Endodermal cell (in vitro differentiated cells): ENCODE data around the gene DESI2. TPM values are rescaled to one million over a fixed set of nuclear protein-coding genes. Genes with fewer than 3 reads are reported as not detected.

ENCODE experiments used
- DNase-seq: peaks from one replicate; pipeline ENCODE4 v3.0.0-alpha.2; 2017
- H3K27ac ChIP-seq: 2 replicates; pipeline ENCODE4 v1.5.1; 2013; ENCODE audit warnings: mild to moderate bottlenecking, low read depth, low read length, moderate library complexity
- H3K27me3 ChIP-seq: 2 replicates; pipeline ENCODE4 v1.6.1; 2013; ENCODE audit warnings: mild to moderate bottlenecking, low read length, moderate library complexity; ENCODE audit not compliant: insufficient read depth, control insufficient read depth, poor library complexity, severe bottlenecking
- H3K36me3 ChIP-seq: 2 replicates; pipeline ENCODE4 v1.7.0; 2013; ENCODE audit warnings: mild to moderate bottlenecking, low read length, moderate library complexity; ENCODE audit not compliant: control insufficient read depth, insufficient read depth
- H3K4me1 ChIP-seq: one replicate; pipeline ENCODE4 v1.7.0; 2013; ENCODE audit warnings: low read length; ENCODE audit not compliant: control insufficient read depth, insufficient read depth
- H3K4me3 ChIP-seq: 2 replicates; pipeline ENCODE4 v1.5.1; 2013; ENCODE audit warnings: mild to moderate bottlenecking, low read length, moderate library complexity
- H3K9ac ChIP-seq: 2 replicates; pipeline ENCODE4 v1.6.1; 2013; ENCODE audit warnings: mild to moderate bottlenecking, low read length, moderate library complexity; ENCODE audit not compliant: poor library complexity, severe bottlenecking; ENCODE audit errors: extremely low read depth
- H3K9me3 ChIP-seq: 2 replicates; pipeline ENCODE4 v1.6.1; 2013; ENCODE audit warnings: mild to moderate bottlenecking, low read length, moderate library complexity; ENCODE audit not compliant: control insufficient read depth
- H3K27ac Mint-ChIP-seq: 2 replicates; pipeline ENCODE4 v1.8.0; 2020; ENCODE audit warnings: mixed read lengths
- H3K27me3 Mint-ChIP-seq: 2 replicates; pipeline ENCODE4 v1.8.0; 2021; ENCODE audit warnings: mild to moderate bottlenecking, mixed read lengths; ENCODE audit not compliant: insufficient read depth
- H3K36me3 Mint-ChIP-seq: 2 replicates; pipeline ENCODE4 v1.8.0; 2020; ENCODE audit warnings: low read depth, mixed read lengths
- H3K4me1 Mint-ChIP-seq: 2 replicates; pipeline ENCODE4 v1.8.0; 2020; ENCODE audit warnings: mixed read lengths
- H3K4me3 Mint-ChIP-seq: 2 replicates; pipeline ENCODE4 v1.8.0; 2020; ENCODE audit warnings: mild to moderate bottlenecking, moderate library complexity, mixed read lengths
- H3K9me3 Mint-ChIP-seq: 2 replicates; pipeline ENCODE4 v1.8.0; 2020; ENCODE audit warnings: mild to moderate bottlenecking, mixed read lengths
- WGBS, 2 experiments: methylation state at CpG; one replicate each; pipeline versions ENCODE4 v1.1.5 to v1.1.7; 2013; ENCODE audit warnings: missing lambda C conversion rate in 2 of 2, mixed read lengths in 1 of 2; ENCODE audit not compliant: insufficient coverage in 1 of 2, insufficient read length in 1 of 2; 5-methylcytosine and 5-hydroxymethylcytosine counted together
- total RNA-seq, 2 donors: library from RNA; stranded (reverse); fragmentation: NEBNext Ultra II Directional in 1 of 2; extraction: Animal tissue kit (Norgen Biotek cat#: 25700) in 1 of 2; gene quantifications; 2 replicates in 1 of 2; 3 replicates in 1 of 2; pipeline ENCODE4 v1.2.1, GENCODE V29; 2021
- TF ChIP-seq, protein P1 (sequence below): fragments of 200-600 bp; sonication (generic); conservative IDR thresholded peaks from 2 replicates; pipeline ENCODE4 v1.5.0; 2021; ENCODE audit warnings: antibody characterized with exemption, mild to moderate bottlenecking

DESI2 gene
- total RNA-seq, 2 donors from 2014 or later = 50.0 to 50.2 TPM

DNA sequence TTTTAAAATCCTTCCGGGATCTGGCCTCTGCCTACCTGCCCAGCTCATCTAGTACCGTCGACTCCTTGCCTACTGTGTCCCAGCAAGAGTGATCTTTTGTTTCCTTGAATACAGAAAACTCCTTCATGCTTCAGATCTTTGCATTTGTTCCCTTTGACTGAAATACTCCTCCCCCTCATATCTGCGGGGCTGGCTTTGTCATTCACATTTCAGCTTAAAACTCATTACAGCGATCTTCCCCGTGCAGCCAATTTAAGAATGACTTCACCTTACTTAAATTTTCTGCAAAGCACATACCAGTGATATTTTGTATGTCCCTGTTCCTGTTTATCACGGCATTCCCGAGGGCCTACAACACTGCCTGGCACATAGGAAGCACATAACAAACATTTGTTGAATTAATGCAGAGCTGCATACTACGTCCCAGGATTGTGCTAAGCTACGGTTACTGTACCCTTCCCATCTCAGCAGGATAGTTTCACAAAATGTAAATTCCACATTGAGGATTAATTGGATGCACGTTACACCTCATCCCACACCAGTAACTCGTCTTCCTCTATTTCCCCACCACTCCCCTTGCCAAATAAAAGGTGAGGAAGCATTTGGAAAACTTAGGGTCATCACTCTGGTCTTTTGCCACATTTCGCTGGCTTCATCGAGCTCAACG is 837 bp upstream of the DESI2 start:
- H3K4me1 Mint-ChIP-seq = peaks cover 15% of the 10 kb centered on the region
- no peak overlapping the region for H3K9ac ChIP-seq
- H3K9me3 Mint-ChIP-seq = peaks cover 2% of the 10 kb centered on the region
- H3K27ac ChIP-seq = no peak overlapping the region
- no peak for DNase-seq
- H3K36me3 ChIP-seq = peaks cover 3% of the 10 kb centered on the region
- H3K36me3 Mint-ChIP-seq = peaks cover 6% of the 10 kb centered on the region
- peaks cover 3% of the 10 kb centered on the region for H3K9me3 ChIP-seq
- TF ChIP-seq, protein P1, sequence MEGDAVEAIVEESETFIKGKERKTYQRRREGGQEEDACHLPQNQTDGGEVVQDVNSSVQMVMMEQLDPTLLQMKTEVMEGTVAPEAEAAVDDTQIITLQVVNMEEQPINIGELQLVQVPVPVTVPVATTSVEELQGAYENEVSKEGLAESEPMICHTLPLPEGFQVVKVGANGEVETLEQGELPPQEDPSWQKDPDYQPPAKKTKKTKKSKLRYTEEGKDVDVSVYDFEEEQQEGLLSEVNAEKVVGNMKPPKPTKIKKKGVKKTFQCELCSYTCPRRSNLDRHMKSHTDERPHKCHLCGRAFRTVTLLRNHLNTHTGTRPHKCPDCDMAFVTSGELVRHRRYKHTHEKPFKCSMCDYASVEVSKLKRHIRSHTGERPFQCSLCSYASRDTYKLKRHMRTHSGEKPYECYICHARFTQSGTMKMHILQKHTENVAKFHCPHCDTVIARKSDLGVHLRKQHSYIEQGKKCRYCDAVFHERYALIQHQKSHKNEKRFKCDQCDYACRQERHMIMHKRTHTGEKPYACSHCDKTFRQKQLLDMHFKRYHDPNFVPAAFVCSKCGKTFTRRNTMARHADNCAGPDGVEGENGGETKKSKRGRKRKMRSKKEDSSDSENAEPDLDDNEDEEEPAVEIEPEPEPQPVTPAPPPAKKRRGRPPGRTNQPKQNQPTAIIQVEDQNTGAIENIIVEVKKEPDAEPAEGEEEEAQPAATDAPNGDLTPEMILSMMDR = no peak
- no peaks in the 10 kb centered on the region for H3K27me3 Mint-ChIP-seq
- 42 to 46% methylated on average over 13 to 15 of the region's 15 CpGs for WGBS, 2 experiments
- H3K27ac Mint-ChIP-seq = peak overlapping the region; percentile 88
- no peak overlapping the region for H3K4me3 Mint-ChIP-seq
- H3K27me3 ChIP-seq = no peaks in the 10 kb centered on the region
- H3K4me3 ChIP-seq = peak overlapping the region; percentile 82
- peaks cover 5% of the 10 kb centered on the region for H3K4me1 ChIP-seq

DNA sequence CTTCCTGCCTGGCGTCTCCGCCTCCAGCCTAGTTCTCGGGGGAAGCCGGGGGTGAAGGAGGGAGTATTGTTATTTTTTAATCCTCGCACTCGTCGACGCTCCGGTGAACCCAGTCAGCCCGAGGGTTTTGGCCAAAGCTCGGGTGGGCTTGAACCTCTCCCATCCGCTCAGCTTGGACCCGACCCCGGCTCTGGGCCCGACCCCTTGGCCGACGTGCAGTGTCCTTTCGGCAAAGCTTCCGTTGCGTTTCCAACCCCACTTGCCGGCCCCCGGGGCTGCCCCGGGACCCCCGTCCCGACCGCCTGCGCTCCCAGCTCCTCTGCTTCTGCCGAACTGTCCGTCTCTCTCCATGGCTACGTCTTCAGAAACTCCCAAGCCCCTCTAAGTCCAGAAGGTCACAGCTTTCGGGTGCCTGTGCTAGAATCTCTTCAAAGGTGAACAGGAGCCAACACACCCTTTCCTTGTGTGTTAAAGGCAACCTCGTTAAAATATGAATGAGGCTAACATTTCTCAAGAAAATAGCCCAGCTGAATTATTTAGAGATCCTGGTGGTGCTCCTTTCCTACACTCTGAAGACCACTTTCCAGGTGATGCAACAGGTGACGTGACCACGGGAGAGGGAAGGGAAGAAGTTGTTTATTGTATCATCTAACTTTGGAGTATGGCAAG is 647 bp downstream of the DESI2 start:
- H3K36me3 Mint-ChIP-seq = peaks cover 20% of the 10 kb centered on the region
- H3K9me3 Mint-ChIP-seq = no peaks in the 10 kb centered on the region
- peaks cover 28% of the 10 kb centered on the region for H3K4me1 Mint-ChIP-seq
- Histone ChIP-seq H3K9ac (peak overlapping the region; percentile 89), H3K4me1 (peaks cover 5% of the 10 kb centered on the region), H3K27ac (peak overlapping the region; percentile 85), H3K9me3 (peaks cover 5% of the 10 kb centered on the region), H3K27me3 (no peaks in the 10 kb centered on the region), H3K4me3 (peak overlapping the region; percentile 99), H3K36me3 (peaks cover 16% of the 10 kb centered on the region)
- H3K4me3 Mint-ChIP-seq = no peak overlapping the region
- TF ChIP-seq, protein P1 = no peak
- H3K27me3 Mint-ChIP-seq = no peaks in the 10 kb centered on the region
- H3K27ac Mint-ChIP-seq = no peak overlapping the region
- peak; percentile 73 for DNase-seq
- 0% methylated on average over 15 to 34 of the region's 34 CpGs for WGBS, 2 experiments

DNA sequence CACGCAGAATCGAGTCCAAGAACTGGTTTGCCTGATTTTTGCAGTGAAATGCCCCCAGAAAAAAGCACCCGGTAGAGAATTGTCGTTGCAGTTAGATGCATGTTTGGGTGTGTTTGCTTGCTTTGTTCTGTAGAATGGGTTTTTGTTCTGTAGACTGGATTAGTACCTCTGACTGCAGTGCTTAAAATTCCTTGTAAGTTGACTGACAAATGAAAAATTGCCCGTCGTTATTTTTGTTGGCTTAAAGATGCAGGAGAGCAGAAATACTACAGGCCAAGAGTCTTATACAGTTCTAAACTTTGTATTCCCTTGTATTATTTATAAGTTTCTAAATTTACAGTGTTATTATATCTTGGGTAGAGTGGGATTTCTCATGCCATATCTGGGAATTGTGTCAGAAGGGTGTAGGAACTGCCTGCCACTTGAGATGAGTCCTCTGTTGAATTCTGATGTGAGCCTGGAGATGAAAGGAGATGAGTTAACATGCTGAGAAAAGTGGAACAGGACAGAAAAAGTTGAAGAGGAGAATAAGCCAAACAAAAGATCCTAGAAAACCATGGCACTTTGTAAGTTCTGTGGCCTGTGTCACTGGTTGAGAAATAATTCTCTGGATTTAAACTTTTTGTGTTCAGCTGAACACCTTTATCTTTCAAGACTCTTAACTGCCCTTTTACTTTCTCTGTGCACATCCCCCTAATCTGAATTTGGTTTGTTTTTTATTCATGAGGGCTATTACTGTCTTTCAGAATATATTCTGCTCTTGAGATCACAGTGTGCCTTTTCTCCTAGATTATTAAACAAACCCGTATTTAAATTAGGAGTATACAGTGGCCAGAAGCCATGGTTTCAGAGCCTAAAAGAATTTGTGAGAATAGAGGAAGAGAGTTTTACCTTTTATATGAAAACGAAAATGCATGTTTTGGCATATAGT is 1.4 kb downstream of the DESI2 start:
- H3K36me3 ChIP-seq = peaks cover 19% of the 10 kb centered on the region
- no peaks in the 10 kb centered on the region for H3K27me3 ChIP-seq
- H3K27me3 Mint-ChIP-seq = no peaks in the 10 kb centered on the region
- no peak overlapping the region for H3K27ac ChIP-seq
- H3K4me3 ChIP-seq = peak overlapping the region; percentile 99
- peaks cover 5% of the 10 kb centered on the region for H3K9me3 ChIP-seq
- no peak for DNase-seq
- H3K4me1 ChIP-seq = peaks cover 5% of the 10 kb centered on the region
- no peaks in the 10 kb centered on the region for H3K9me3 Mint-ChIP-seq
- H3K9ac ChIP-seq = peak overlapping the region; percentile 89
- no peak overlapping the region for H3K4me3 Mint-ChIP-seq
- 11 to 14% methylated on average over 5 to 8 of the region's 8 CpGs for WGBS, 2 experiments
- H3K36me3 Mint-ChIP-seq = peaks cover 22% of the 10 kb centered on the region
- H3K27ac Mint-ChIP-seq = no peak overlapping the region
- TF ChIP-seq, protein P1 = no peak
- H3K4me1 Mint-ChIP-seq = peaks cover 30% of the 10 kb centered on the region
